ENCODE results near the gene ING3.

GRCh38 chr7:120986650-120987049 is 36.1 kb downstream of the ING3 start:
- TF ChIP-seq CTCF (conservative IDR thresholded peaks at IDR 0.05), result no peak
- no peak for TF ChIP-seq ZFX (IDR thresholded peaks at IDR 0.05)
